ENCODE results near the gene GLB1L.
A peak's percentile ranks its signal among the peaks of the same experiment; 100 is the strongest.
"Not testable (repeated sequence)": the region's sequence is repeated elsewhere in the genome, so short reads cannot be mapped to it uniquely, and the experiment has no call there.

GLB1L gene

GRCh38 chr2:219245148-219245898, at the start of gene GLB1L, which contains the start of gene STK16:
Gene GLB1L, minus strand, starts transcription at chr2:219245444. Its CDS starts 1,871 bp downstream, at chr2:219243573.
Gene STK16, plus strand, starts transcription at chr2:219245479. Its CDS starts 521 bp downstream, at chr2:219246000.
- peak; percentile 82 for DNase-seq

- peak; percentile 86 for DNase-seq
These were observed 49.4 kb upstream of the GLB1L start for GRCh38 chr2:219294356-219295351.

- no peak for DNase-seq
These were observed 48.5 kb upstream of the GLB1L start for GRCh38 chr2:219293736-219294231.

GRCh38 chr2:219292616-219293015, 47.4 kb upstream of the GLB1L start:
- no peak for DNase-seq

- no peak for DNase-seq
These were observed 46.8 kb upstream of the GLB1L start for GRCh38 chr2:219291910-219292490.

- no peak for DNase-seq
These were observed 46.1 kb upstream of the GLB1L start for GRCh38 chr2:219291394-219291793.

GRCh38 chr2:219290381-219291171, 45.3 kb upstream of the GLB1L start:
- no peak for DNase-seq

GRCh38 chr2:219289537-219290361, 44.5 kb upstream of the GLB1L start:
- DNase-seq: no peak

- no peak for DNase-seq
These were observed 43.9 kb upstream of the GLB1L start for GRCh38 chr2:219289195-219289536.

- DNase-seq: no peak
These were observed 42.5 kb upstream of the GLB1L start for GRCh38 chr2:219287580-219288265.

- not testable (repeated sequence) for DNase-seq
These were observed 41.8 kb upstream of the GLB1L start for GRCh38 chr2:219287116-219287440.

- no peak for DNase-seq
These were observed 41.3 kb upstream of the GLB1L start for GRCh38 chr2:219286436-219287115.

GRCh38 chr2:219285894-219286425, 40.7 kb upstream of the GLB1L start:
- DNase-seq: no peak

- no peak for DNase-seq
These were observed 40.1 kb upstream of the GLB1L start for GRCh38 chr2:219285373-219285735.

GRCh38 chr2:219284501-219285372, 39.5 kb upstream of the GLB1L start:
- DNase-seq: no peak

GRCh38 chr2:219282943-219283581, 37.8 kb upstream of the GLB1L start:
- no peak for DNase-seq

GRCh38 chr2:219282375-219282774, 37.1 kb upstream of the GLB1L start:
- DNase-seq: no peak

GRCh38 chr2:219281588-219281987, 36.3 kb upstream of the GLB1L start:
- DNase-seq: no peak

GRCh38 chr2:219280651-219281050, 35.4 kb upstream of the GLB1L start:
- DNase-seq: no peak
